AG04449 (cell line): Measurements from ENCODE around the gene COMMD10.

Source experiments
- CTCF ChIA-PET: fragments of 350-600 bp; formaldehyde crosslinking; extraction: SDS; loops from one replicate; lab custom pipeline; 2021; ENCODE audit warnings: antibody characterized with exemption; lab: Yijun Ruan, JAX
- POLR2A ChIA-PET: fragments of 400-600, 350-600 bp; formaldehyde crosslinking; extraction: SDS; loops from one replicate; lab custom pipeline; 2020; ENCODE audit warnings: antibody characterized with exemption, inconsistent platforms; lab: Yijun Ruan, JAX
- DNase-seq: peaks from one replicate; pipeline ENCODE4 v3.0.0-alpha.2; 2010; ENCODE audit warnings: low read depth, low spot score
- H3K4me3 ChIP-seq: 2 replicates; pipeline ENCODE4 v1.5.1; 2011; ENCODE audit warnings: low read depth, mild to moderate bottlenecking, control low read depth, low read length
- TF ChIP-seq, protein P1 (sequence below): IDR thresholded peaks from one replicate; pipeline ENCODE4 v1.5.1; 2011; ENCODE audit warnings: mild to moderate bottlenecking, moderate library complexity, low read length, control low read depth, inconsistent platforms; ENCODE audit not compliant: insufficient read depth; ENCODE audit errors: missing control alignments

Gene COMMD10

GRCh38 chr5:116265471-116265870 lies 180.6 kb downstream of the COMMD10 start:
- ChIA-PET CTCF (interaction anchor here (1.2 kb wide), 1 partner anchor 20 kb away, joined by 3 read pairs; no protein-coding TSS in a partner anchor), POLR2A (no interaction called here)
- DNase-seq, result no peak
- TF ChIP-seq, protein P1, sequence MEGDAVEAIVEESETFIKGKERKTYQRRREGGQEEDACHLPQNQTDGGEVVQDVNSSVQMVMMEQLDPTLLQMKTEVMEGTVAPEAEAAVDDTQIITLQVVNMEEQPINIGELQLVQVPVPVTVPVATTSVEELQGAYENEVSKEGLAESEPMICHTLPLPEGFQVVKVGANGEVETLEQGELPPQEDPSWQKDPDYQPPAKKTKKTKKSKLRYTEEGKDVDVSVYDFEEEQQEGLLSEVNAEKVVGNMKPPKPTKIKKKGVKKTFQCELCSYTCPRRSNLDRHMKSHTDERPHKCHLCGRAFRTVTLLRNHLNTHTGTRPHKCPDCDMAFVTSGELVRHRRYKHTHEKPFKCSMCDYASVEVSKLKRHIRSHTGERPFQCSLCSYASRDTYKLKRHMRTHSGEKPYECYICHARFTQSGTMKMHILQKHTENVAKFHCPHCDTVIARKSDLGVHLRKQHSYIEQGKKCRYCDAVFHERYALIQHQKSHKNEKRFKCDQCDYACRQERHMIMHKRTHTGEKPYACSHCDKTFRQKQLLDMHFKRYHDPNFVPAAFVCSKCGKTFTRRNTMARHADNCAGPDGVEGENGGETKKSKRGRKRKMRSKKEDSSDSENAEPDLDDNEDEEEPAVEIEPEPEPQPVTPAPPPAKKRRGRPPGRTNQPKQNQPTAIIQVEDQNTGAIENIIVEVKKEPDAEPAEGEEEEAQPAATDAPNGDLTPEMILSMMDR, result no peak
- no peak overlapping the region for H3K4me3 ChIP-seq

- TF ChIP-seq, protein P1, result no peak
- ChIA-PET POLR2A (no interaction called here), CTCF (no interaction called here)
- no peak overlapping the region for H3K4me3 ChIP-seq
- DNase-seq, result peak; percentile 17
These were observed 186.7 kb downstream of the COMMD10 start for GRCh38 chr5:116271446-116272025.

GRCh38 chr5:116272281-116272941 lies 187.6 kb downstream of the COMMD10 start:
- CTCF ChIA-PET, result no interaction called here
- H3K4me3 ChIP-seq, result no peak overlapping the region
- TF ChIP-seq, protein P1, result no peak
- POLR2A ChIA-PET, result no interaction called here
- no peak for DNase-seq

GRCh38 chr5:116273448-116274242 lies 188.8 kb downstream of the COMMD10 start:
- H3K4me3 ChIP-seq, result no peak overlapping the region
- CTCF ChIA-PET, result no interaction called here
- POLR2A ChIA-PET, result no interaction called here
- TF ChIP-seq, protein P1, result no peak
- DNase-seq, result no peak

DNA sequence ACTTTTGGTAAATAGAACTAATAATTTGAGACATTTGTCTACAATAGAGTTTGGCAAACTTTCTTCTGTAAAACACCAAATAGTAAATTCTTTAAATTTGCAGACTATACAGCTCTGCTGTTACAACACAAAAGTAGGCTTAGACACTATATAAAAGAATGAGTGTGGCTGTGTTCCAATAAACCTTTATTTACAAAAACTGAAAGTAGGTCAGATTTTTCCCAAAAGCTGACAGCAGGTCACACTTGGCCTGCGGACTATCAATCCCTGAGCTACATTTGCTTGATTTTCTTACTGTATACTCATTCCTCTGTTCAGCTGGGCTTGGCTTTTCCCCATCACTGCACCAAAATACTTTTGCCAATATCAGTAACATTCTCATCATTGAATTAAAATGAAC lies 189.4 kb downstream of the COMMD10 start:
- POLR2A ChIA-PET, result no interaction called here
- TF ChIP-seq, protein P1, result no peak
- no peak overlapping the region for H3K4me3 ChIP-seq
- DNase-seq, result no peak
- CTCF ChIA-PET, result no interaction called here

- H3K4me3 ChIP-seq, result no peak overlapping the region
- POLR2A ChIA-PET, result no interaction called here
- DNase-seq, result no peak
- CTCF ChIA-PET, result no interaction called here
- TF ChIP-seq, protein P1, result no peak
These were observed 190.5 kb downstream of the COMMD10 start for GRCh38 chr5:116275282-116275681.
